H1 (cell line): Measurements from ENCODE around the gene CBFB. TPM values are rescaled to one million over a fixed set of nuclear protein-coding genes. Genes with fewer than 3 reads are reported as not detected.
A peak's percentile ranks its signal among the peaks of the same experiment; 100 is the strongest.

Experiments
- CTCF ChIA-PET: fragments of 300-600 bp; sonication (Branson Sonifier 250); formaldehyde crosslinking; loops from one replicate; lab custom pipeline; 2021; ENCODE audit not compliant: partially characterized antibody; lab: Charles Lee
- POLR2A ChIA-PET: fragments of 300-600 bp; sonication (Branson Sonifier 250); formaldehyde crosslinking; loops from one replicate; lab custom pipeline; 2021; ENCODE audit warnings: inconsistent platforms; ENCODE audit not compliant: partially characterized antibody; lab: Charles Lee
- DNase-seq, 2 experiments: peaks; one replicate each; pipeline versions ENCODE4 v3.0.0 to v3.0.0-alpha.2; 2010 to 2022; ENCODE audit warnings: low spot score in 2 of 2, low read depth in 1 of 2, mixed read lengths in 1 of 2
- FAIRE-seq: peaks from 2 replicates; lab custom pipeline; 2011; peaks lifted over from hg19 to GRCh38; lab: Jason Lieb, UNC
- H2AFZ ChIP-seq: 2 replicates; pipeline ENCODE4 v1.8.1; 2012; ENCODE audit warnings: low read length, inconsistent platforms
- H2AK5ac ChIP-seq: 2 replicates; pipeline ENCODE4 v1.6.1; 2013; ENCODE audit warnings: low read depth, low read length
- H2BK120ac ChIP-seq: replicated peaks from 2 replicates; pipeline ENCODE3; 2013; ENCODE audit warnings: low read depth, low read length, inconsistent platforms
- H2BK12ac ChIP-seq: 2 replicates; pipeline ENCODE4 v1.6.1; 2013; ENCODE audit warnings: low read depth, low read length
- H2BK15ac ChIP-seq: 2 replicates; pipeline ENCODE4 v1.6.1; 2013; ENCODE audit warnings: low read length
- H2BK20ac ChIP-seq: 2 replicates; pipeline ENCODE4 v1.6.1; 2013; ENCODE audit warnings: low read length
- H2BK5ac ChIP-seq: 2 replicates; pipeline ENCODE4 v1.6.1; 2013; ENCODE audit warnings: low read depth, low read length
- H3K14ac ChIP-seq: 2 replicates; pipeline ENCODE4 v1.6.1; 2013; ENCODE audit warnings: inconsistent platforms; ENCODE audit not compliant: insufficient read length
- H3K18ac ChIP-seq: 2 replicates; pipeline ENCODE4 v1.6.1; 2013; ENCODE audit warnings: low read length; ENCODE audit errors: extremely low read depth
- H3K23ac ChIP-seq: 2 replicates; pipeline ENCODE4 v1.6.1; 2013; ENCODE audit warnings: inconsistent platforms; ENCODE audit not compliant: insufficient read length
- H3K23me2 ChIP-seq: 2 replicates; pipeline ENCODE4 v1.6.1; 2013; ENCODE audit warnings: low read depth, low read length
- H3K27ac ChIP-seq: 2 replicates; pipeline ENCODE4 v1.6.1; 2011; ENCODE audit warnings: low read depth, low read length, inconsistent platforms
- H3K27me3 ChIP-seq, 4 experiments: replicated peaks in 1 of 4; 1 replicate in 1 of 4; 2 replicates in 3 of 4; pipeline versions ENCODE4 v1.6.1 to v1.8.1; 2011 to 2013; ENCODE audit warnings: low read length in 3 of 4, mild to moderate bottlenecking in 3 of 4, inconsistent platforms in 2 of 4, mixed read lengths in 2 of 4, moderate library complexity in 1 of 4; ENCODE audit not compliant: control insufficient read depth in 3 of 4, insufficient read depth in 3 of 4; ENCODE audit errors: extremely low read depth in 1 of 4
- H3K36me3 ChIP-seq, 4 experiments: 2 replicates each; pipeline versions ENCODE4 v1.6.1 to v1.8.1; 2011 to 2013; ENCODE audit warnings: mild to moderate bottlenecking in 4 of 4, low read length in 3 of 4, moderate library complexity in 2 of 4, control low read depth in 1 of 4, inconsistent platforms in 1 of 4; ENCODE audit not compliant: insufficient read depth in 4 of 4, control insufficient read depth in 2 of 4
- H3K4ac ChIP-seq: replicated peaks from 2 replicates; pipeline ENCODE3; 2013; ENCODE audit warnings: low read length, low read depth, mixed read lengths, inconsistent platforms; ENCODE audit not compliant: insufficient read length
- H3K4me1 ChIP-seq, 4 experiments: replicated peaks in 1 of 4; 1 replicate in 1 of 4; 2 replicates in 3 of 4; pipeline versions ENCODE4 v1.6.1 to v1.8.1; 2011 to 2013; ENCODE audit warnings: low read length in 3 of 4, inconsistent platforms in 2 of 4, mixed read lengths in 1 of 4; ENCODE audit not compliant: insufficient read depth in 4 of 4, control insufficient read depth in 3 of 4
- H3K4me2 ChIP-seq, 2 experiments: 2 replicates each; pipeline versions ENCODE4 v1.6.1 to v1.8.1; 2011 to 2013; ENCODE audit warnings: low read depth in 2 of 2, low read length in 2 of 2, control low read depth in 1 of 2, inconsistent platforms in 1 of 2, mild to moderate bottlenecking in 1 of 2; ENCODE audit not compliant: insufficient read depth in 1 of 2
- H3K4me3 ChIP-seq, 4 experiments: fragments of 200-600, 300-600 bp in 1 of 4; sonication (generic), shearing (Covaris generic), sonication (Bioruptor Twin) in 1 of 4; 2 replicates each; pipeline versions ENCODE4 v1.5.1 to v1.8.1; 2011 to 2016; ENCODE audit warnings: low read length in 4 of 4, low read depth in 3 of 4, control low read depth in 2 of 4, inconsistent platforms in 2 of 4, mild to moderate bottlenecking in 2 of 4, mixed read lengths in 1 of 4, moderate library complexity in 1 of 4; ENCODE audit not compliant: insufficient read depth in 2 of 4; ENCODE audit errors: extremely low read depth in 1 of 4
- H3K56ac ChIP-seq: replicated peaks from 2 replicates; pipeline ENCODE3; 2013; ENCODE audit warnings: low read depth, mild to moderate bottlenecking, mixed read lengths, low read length, inconsistent platforms; ENCODE audit not compliant: insufficient read length
- H3K79me1 ChIP-seq: 2 replicates; pipeline ENCODE4 v1.6.1; 2013; ENCODE audit warnings: low read depth, low read length, control low read depth
- H3K79me2 ChIP-seq, 2 experiments: 2 replicates each; pipeline versions ENCODE4 v1.6.1 to v1.8.1; 2012 to 2013; ENCODE audit warnings: low read length in 2 of 2, mild to moderate bottlenecking in 2 of 2, inconsistent platforms in 1 of 2; ENCODE audit not compliant: insufficient read depth in 2 of 2, control insufficient read depth in 1 of 2
- H3K9ac ChIP-seq, 4 experiments: replicated peaks in 1 of 4; 1 replicate in 1 of 4; 2 replicates in 3 of 4; pipeline versions ENCODE4 v1.6.1 to v1.8.1; 2011 to 2013; ENCODE audit warnings: low read depth in 3 of 4, low read length in 3 of 4, control low read depth in 2 of 4, mild to moderate bottlenecking in 2 of 4, moderate library complexity in 2 of 4, inconsistent platforms in 1 of 4; ENCODE audit errors: extremely low read depth in 1 of 4
- H3K9me3 ChIP-seq, 2 experiments: 2 replicates each; pipeline versions ENCODE4 v1.6.1 to v1.8.1; 2012 to 2013; ENCODE audit warnings: mild to moderate bottlenecking in 2 of 2, moderate library complexity in 2 of 2, control low read depth in 1 of 2, inconsistent platforms in 1 of 2, low read depth in 1 of 2, low read length in 1 of 2, mixed read lengths in 1 of 2; ENCODE audit not compliant: insufficient read depth in 2 of 2
- H4K20me1 ChIP-seq, 2 experiments: replicated peaks in 1 of 2; 2 replicates each; pipeline versions ENCODE3 to v1.8.1; 2011 to 2013; ENCODE audit warnings: inconsistent platforms in 2 of 2, low read length in 2 of 2, mild to moderate bottlenecking in 1 of 2; ENCODE audit not compliant: insufficient read depth in 2 of 2, control insufficient read depth in 1 of 2
- H4K5ac ChIP-seq: 2 replicates; pipeline ENCODE4 v1.6.1; 2013; ENCODE audit warnings: low read length, low read depth, mixed read lengths, inconsistent platforms; ENCODE audit not compliant: insufficient read length
- H4K8ac ChIP-seq: 2 replicates; pipeline ENCODE4 v1.8.0; 2013; ENCODE audit warnings: mild to moderate bottlenecking, moderate library complexity, low read length, inconsistent platforms; ENCODE audit not compliant: insufficient read depth; ENCODE audit errors: extremely low read depth
- H4K91ac ChIP-seq: replicated peaks from 2 replicates; pipeline ENCODE3; 2013; ENCODE audit warnings: low read length, mixed read lengths, inconsistent platforms; ENCODE audit not compliant: insufficient read length
- JUN ChIP-seq: IDR thresholded peaks from 2 replicates; pipeline ENCODE4 v1.6.1; 2011; ENCODE audit warnings: low read depth, mild to moderate bottlenecking, improper control_type of control experiment, low read length
- NANOG ChIP-seq: IDR thresholded peaks from 2 replicates; pipeline ENCODE4 v1.6.1; 2011; ENCODE audit warnings: low read length, low read depth, mild to moderate bottlenecking, inconsistent platforms; ENCODE audit not compliant: insufficient read depth, poor library complexity, severe bottlenecking
- SRF ChIP-seq: IDR thresholded peaks from 2 replicates; pipeline ENCODE4 v1.6.1; 2011; ENCODE audit warnings: mild to moderate bottlenecking, low read depth, low read length, moderate library complexity
- TBP ChIP-seq: IDR thresholded peaks from 2 replicates; pipeline ENCODE4 v1.6.1; 2011; ENCODE audit warnings: low read depth, low read length, improper control_type of control experiment
- WGBS, 2 experiments: shearing (Covaris generic) in 1 of 2; methylation state at CpG; one replicate each; pipeline versions ENCODE4 v1.1.6 to v1.1.7; 2013 to 2015; ENCODE audit warnings: low lambda C conversion rate in 2 of 2, mixed read lengths in 2 of 2, inconsistent platforms in 1 of 2, low coverage in 1 of 2, missing lambda C conversion rate in 1 of 2; ENCODE audit not compliant: insufficient replicate concordance in 2 of 2, insufficient coverage in 1 of 2, insufficient read length in 1 of 2; ENCODE audit errors: extremely low coverage in 1 of 2, missing lambda C conversion rate in 1 of 2; 5-methylcytosine and 5-hydroxymethylcytosine counted together
- polyA plus RNA-seq, 7 experiments: library from polyadenylated mRNA; depleted of rRNA in 3 of 7; stranded (reverse) in 5 of 7; unstranded in 2 of 7; fragments of >200 nt in 5 of 7; fragments of 200-250 nt in 2 of 7; gene quantifications; 1 replicate in 5 of 7; 2 replicates in 1 of 7; 4 replicates in 1 of 7; pipeline versions ENCODE4 v1.2.1 to v1.2.3, GENCODE V29; 2011 to 2013; ENCODE audit warnings: missing spikeins in 2 of 7, mixed read lengths in 2 of 7
- total RNA-seq: library from RNA; stranded (reverse); fragmentation: NEBNext Ultra II Directional; extraction: Animal tissue kit (Norgen Biotek cat#: 25700); gene quantifications from 2 replicates; pipeline ENCODE4 v1.2.1, GENCODE V29; 2021

Gene CBFB
- total and polyA plus RNA-seq, 2 of the 8 experiments (the other 6 are each of a cell fraction or from before 2014, with no cell fraction given), result 11.5 to 31.6 TPM

DNA sequence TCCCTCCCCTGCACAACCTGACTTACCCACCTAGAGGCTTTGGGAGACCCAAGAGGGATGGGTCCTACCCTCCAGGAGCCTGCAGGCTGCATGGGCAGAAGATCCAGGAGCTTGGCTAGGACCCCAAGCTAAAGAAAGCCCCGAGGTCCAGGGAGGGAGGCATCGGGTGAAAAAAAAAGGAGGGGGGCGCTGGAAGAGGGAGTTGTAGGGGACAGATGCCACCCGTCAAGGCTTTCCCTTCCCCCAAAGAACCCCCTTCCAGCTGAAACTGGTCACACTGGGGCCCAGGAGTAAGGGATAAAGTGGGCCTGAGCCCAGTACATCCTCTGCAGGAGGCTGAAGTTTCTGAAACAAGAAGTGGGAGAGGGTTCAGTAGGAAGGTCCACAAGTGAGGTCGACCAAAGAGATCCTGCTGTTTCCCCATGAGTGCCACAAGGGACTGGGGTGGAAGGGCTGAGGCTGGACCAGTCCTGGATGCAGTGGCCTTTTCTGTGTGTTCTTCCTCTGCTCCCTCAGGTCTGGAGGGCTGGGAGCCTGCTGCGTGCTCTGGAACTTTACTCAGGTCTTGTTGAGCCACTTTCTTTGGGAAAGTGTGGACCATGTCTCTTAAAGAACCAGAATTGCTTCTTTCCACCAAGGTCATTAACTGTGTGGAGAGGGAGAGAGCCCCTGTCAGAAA lies 14.2 kb upstream of the CBFB start:
- H3K9me3 ChIP-seq, result no peaks in the 10 kb centered on the region
- no peak overlapping the region for H3K9ac ChIP-seq
- H3K23me2 ChIP-seq, result peaks cover 11% of the 10 kb centered on the region; the same call in 1 of the 2 replicates
- no peaks in the 10 kb centered on the region for H3K79me1 ChIP-seq
- peak overlapping the region; percentile 62 to 77 for H3K4me2 ChIP-seq
- H4K91ac ChIP-seq, result no peak overlapping the region
- peaks cover 16 to 37% (median 29%) of the 10 kb centered on the region in 4 experiments for H3K27me3 ChIP-seq
- no peak overlapping the region for H2BK20ac ChIP-seq
- ChIA-PET CTCF (interaction anchor here (0.6 to 10.2 kb wide), 25 partner anchors 8 to 273 kb away, joined by 3 to 89 read pairs (median 5); partner anchors contain the start of genes B3GNT9, CES3, ELMO3 and FBXL8), POLR2A (interaction anchor here (0.6 to 1.4 kb wide), 4 partner anchors 12 to 156 kb away, joined by 4 read pairs; partner anchors contain the start of gene NOL3)
- no peak overlapping the region for H3K27ac ChIP-seq
- peak overlapping the region; percentile 45; the same call in 1 of the 2 replicates for H4K8ac ChIP-seq
- H2BK15ac ChIP-seq, result no peak overlapping the region
- no peak overlapping the region for H3K18ac ChIP-seq
- no peak overlapping the region for H3K14ac ChIP-seq
- H3K4me3 ChIP-seq, result peak overlapping the region; percentile 21 to 61 (median 40); a peak in 6 of 8 replicates
- 60% methylated on average over 5 of the region's 6 CpGs; no CpG with 5 or more reads in 1 of the 2 experiments for WGBS, 2 experiments
- no peak for DNase-seq
- H3K4me1 ChIP-seq, result peaks cover 0 to 6% (median 4%) of the 10 kb centered on the region in 4 experiments; a peak in 4 of 7 replicates
- no peak overlapping the region for H2BK5ac ChIP-seq
- H3K56ac ChIP-seq, result no peak overlapping the region
- no peak for FAIRE-seq
- no peak overlapping the region for H3K23ac ChIP-seq
- H2BK12ac ChIP-seq, result no peak overlapping the region
- H4K20me1 ChIP-seq, result no peaks in the 10 kb centered on the region
- no peak overlapping the region for H2AK5ac ChIP-seq
- H2AFZ ChIP-seq, result no peak overlapping the region
- no peak overlapping the region for H2BK120ac ChIP-seq
- no peaks in the 10 kb centered on the region for H3K79me2 ChIP-seq
- no peak overlapping the region for H3K4ac ChIP-seq
- H3K36me3 ChIP-seq, result no peaks in the 10 kb centered on the region
- no peak overlapping the region for H4K5ac ChIP-seq
- TF ChIP-seq JUN, result no peak
- no peak for TF ChIP-seq SRF
- TF ChIP-seq NANOG, result no peak
- TF ChIP-seq TBP, result no peak
